ENCODE measurements around the gene GPR143.

- TF ChIP-seq CTCF (IDR thresholded peaks at IDR 0.05) (peak; percentile 57 to 77 (median 70)), POLR2A (IDR thresholded peaks at IDR 0.05) (no peak)
Observed at GRCh38 chrX:9708923-9709553, 56.6 kb downstream of the GPR143 start.
